Effector memory CD4-positive, alpha-beta T cell (primary cell): Measurements from ENCODE around the gene PPA1.

Experiments used
- DNase-seq, 3 donors: peaks; one replicate each; pipeline ENCODE4 v3.0.0-alpha.2; 2020
- H3K27ac ChIP-seq: 2 replicates; pipeline ENCODE4 v1.7.0; 2013; ENCODE audit warnings: mild to moderate bottlenecking, low read length, moderate library complexity; ENCODE audit not compliant: insufficient read depth, poor library complexity, severe bottlenecking
- H3K27me3 ChIP-seq: replicated peaks from 2 replicates; pipeline ENCODE4 v1.7.0; 2013; ENCODE audit warnings: mild to moderate bottlenecking, low read length; ENCODE audit not compliant: insufficient read depth, control insufficient read depth, poor library complexity, severe bottlenecking
- H3K36me3 ChIP-seq: 2 replicates; pipeline ENCODE4 v1.7.0; 2013; ENCODE audit warnings: mild to moderate bottlenecking, low read length, moderate library complexity; ENCODE audit not compliant: control insufficient read depth, insufficient read depth
- H3K4me1 ChIP-seq: 2 replicates; pipeline ENCODE4 v1.7.0; 2013; ENCODE audit warnings: low read length, mild to moderate bottlenecking; ENCODE audit not compliant: control insufficient read depth, insufficient read depth, poor library complexity, severe bottlenecking
- H3K4me3 ChIP-seq: 2 replicates; pipeline ENCODE4 v1.7.0; 2013; ENCODE audit warnings: low read length, low read depth, mild to moderate bottlenecking; ENCODE audit not compliant: insufficient read depth, poor library complexity, severe bottlenecking
- H3K9me3 ChIP-seq: 2 replicates; pipeline ENCODE4 v1.7.0; 2013; ENCODE audit warnings: mild to moderate bottlenecking, low read length, moderate library complexity; ENCODE audit not compliant: control insufficient read depth

Gene PPA1

DNA sequence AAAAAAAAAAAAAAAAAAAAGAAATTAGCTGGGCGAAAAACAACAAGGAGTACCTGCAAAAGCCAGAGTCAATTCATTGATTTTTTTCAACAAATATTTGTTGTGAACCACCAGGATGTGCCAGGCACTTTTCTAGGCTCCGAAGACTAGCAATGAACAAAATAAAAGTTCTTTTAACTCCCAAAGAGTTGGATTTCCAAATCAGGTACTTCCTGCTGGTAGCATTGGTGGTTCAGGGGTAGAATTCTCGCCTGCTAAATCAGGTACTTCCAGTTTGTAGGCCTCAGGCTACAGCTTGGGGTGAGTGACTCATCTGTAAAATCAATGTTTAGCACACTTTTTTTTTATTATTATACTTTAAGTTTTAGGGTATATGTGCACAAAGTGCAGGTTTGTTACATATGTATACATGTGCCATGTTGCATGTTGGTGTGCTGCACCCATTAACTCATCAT lies 10.9 kb downstream of the PPA1 start:
- Histone ChIP-seq H3K27me3 (no peaks in the 10 kb centered on the region), H3K36me3 (no peaks in the 10 kb centered on the region), H3K27ac (no peak overlapping the region), H3K9me3 (no peaks in the 10 kb centered on the region), H3K4me3 (no peak overlapping the region), H3K4me1 (peaks cover 3% of the 10 kb centered on the region)
- DNase-seq: no peak

DNA sequence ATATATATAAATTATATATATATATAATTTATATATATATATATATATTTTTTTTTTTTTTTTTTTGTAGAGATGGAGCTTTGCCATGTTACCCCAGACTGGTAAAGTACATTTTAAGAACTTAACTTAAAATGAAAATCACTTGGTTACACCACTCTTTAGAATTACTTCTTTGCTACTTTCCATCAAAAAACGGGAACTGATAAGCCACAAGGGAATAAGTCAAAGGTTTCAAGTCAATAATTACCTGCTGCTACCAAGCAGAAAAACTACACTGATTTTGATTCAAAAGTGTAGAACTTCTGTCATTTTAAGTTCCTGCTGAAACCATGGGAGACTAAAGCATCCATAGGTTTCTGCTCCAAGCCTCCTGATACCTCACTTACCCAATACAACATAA lies 12.2 kb downstream of the PPA1 start:
- peaks cover 3% of the 10 kb centered on the region for H3K4me1 ChIP-seq
- no peak overlapping the region for H3K27ac ChIP-seq
- H3K36me3 ChIP-seq: no peaks in the 10 kb centered on the region
- H3K4me3 ChIP-seq: no peak overlapping the region
- no peaks in the 10 kb centered on the region for H3K9me3 ChIP-seq
- no peaks in the 10 kb centered on the region for H3K27me3 ChIP-seq
- no peak for DNase-seq

DNA sequence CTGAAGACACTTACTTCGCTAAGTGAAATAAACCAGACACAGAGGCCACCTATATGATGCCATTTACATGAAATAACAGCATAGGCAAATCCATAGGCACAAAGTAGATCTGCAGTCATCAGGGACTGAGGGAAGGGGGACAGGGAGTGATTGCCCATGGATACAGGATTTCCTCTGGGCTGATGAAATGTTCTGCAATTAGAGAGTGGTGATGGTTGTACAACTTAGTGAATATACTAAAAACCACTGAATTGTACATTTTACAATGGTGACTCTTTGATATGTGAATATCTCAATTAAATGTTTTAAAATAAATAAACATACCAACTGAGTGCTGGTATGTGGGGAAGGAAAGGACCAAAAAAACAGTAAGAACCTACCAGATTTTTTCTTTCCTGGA lies 20.4 kb downstream of the PPA1 start:
- no peak for DNase-seq
- Histone ChIP-seq H3K27me3 (no peaks in the 10 kb centered on the region), H3K4me1 (no peaks in the 10 kb centered on the region), H3K36me3 (peaks cover 35% of the 10 kb centered on the region), H3K27ac (no peak overlapping the region), H3K9me3 (no peaks in the 10 kb centered on the region), H3K4me3 (no peak overlapping the region)

DNA sequence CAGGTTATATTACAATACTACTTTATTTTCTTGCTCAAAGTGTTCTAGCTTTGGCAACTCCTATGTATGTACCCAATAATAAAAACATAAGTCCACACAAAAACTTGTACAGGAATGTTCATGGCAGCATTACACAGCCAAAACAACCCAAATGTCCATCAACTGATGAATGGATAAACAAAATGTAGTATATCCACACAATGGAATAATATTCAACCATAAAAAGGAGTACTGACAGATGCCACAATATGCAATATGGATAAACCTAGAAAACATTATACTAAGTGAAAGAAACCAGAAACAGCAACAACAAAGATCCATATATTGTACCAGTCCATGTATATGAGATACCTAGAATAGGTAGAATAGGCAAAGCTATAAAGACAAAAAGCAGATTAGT lies 21.0 kb downstream of the PPA1 start:
- Histone ChIP-seq H3K4me3 (no peak overlapping the region), H3K36me3 (peaks cover 35% of the 10 kb centered on the region)

DNA sequence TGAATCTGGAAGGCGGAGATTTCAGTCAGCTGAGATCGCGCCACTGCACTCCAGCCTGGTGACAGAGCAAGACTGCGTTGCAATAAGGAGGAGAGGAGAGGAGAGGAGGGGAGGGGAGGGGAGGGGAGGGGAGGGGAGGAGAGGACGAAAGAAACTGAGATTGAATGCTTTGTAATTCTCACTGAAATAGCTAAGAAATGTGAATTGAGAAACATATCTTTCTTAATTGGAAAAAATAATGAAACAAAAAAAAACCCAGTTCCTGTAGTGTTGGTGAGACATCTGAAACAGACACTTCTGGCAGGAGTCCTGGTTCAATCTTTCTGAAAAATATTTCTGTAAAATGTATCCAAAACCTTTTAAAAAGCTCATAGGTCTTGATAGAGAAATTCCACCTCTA lies 26.5 kb downstream of the PPA1 start:
- Histone ChIP-seq H3K27me3 (no peaks in the 10 kb centered on the region), H3K4me3 (no peak overlapping the region), H3K36me3 (peaks cover 43% of the 10 kb centered on the region), H3K4me1 (no peaks in the 10 kb centered on the region), H3K9me3 (no peaks in the 10 kb centered on the region), H3K27ac (no peak overlapping the region)
- no peak for DNase-seq

More for the DNA sequence above, 21.0 kb downstream of the PPA1 start:
- no peaks in the 10 kb centered on the region for H3K9me3 ChIP-seq
- H3K4me1 ChIP-seq: no peaks in the 10 kb centered on the region
- H3K27ac ChIP-seq: no peak overlapping the region
- DNase-seq: no peak
- no peaks in the 10 kb centered on the region for H3K27me3 ChIP-seq

DNA sequence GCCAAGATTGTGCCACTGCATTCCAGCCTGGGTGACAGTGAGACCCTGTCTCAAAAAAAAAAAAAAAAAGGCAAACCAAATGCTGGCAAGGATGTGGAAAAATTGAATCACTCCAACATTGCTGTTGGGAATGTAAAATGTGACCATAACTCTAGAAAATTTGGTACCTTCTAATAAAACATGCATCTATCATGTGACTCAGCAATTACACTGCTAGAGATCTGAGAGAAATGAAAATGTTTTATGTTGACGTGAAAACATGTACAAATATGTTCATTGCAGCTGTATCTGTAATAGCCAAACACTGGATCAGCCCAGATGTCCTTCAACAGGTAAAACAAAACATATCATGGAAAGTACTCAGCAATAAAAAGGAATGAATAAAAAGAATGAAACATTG lies 32.1 kb downstream of the PPA1 start:
- Histone ChIP-seq H3K9me3 (no peaks in the 10 kb centered on the region), H3K4me3 (no peak overlapping the region), H3K4me1 (no peaks in the 10 kb centered on the region), H3K27ac (no peak overlapping the region), H3K36me3 (peaks cover 18% of the 10 kb centered on the region), H3K27me3 (no peaks in the 10 kb centered on the region)
- no peak for DNase-seq

DNA sequence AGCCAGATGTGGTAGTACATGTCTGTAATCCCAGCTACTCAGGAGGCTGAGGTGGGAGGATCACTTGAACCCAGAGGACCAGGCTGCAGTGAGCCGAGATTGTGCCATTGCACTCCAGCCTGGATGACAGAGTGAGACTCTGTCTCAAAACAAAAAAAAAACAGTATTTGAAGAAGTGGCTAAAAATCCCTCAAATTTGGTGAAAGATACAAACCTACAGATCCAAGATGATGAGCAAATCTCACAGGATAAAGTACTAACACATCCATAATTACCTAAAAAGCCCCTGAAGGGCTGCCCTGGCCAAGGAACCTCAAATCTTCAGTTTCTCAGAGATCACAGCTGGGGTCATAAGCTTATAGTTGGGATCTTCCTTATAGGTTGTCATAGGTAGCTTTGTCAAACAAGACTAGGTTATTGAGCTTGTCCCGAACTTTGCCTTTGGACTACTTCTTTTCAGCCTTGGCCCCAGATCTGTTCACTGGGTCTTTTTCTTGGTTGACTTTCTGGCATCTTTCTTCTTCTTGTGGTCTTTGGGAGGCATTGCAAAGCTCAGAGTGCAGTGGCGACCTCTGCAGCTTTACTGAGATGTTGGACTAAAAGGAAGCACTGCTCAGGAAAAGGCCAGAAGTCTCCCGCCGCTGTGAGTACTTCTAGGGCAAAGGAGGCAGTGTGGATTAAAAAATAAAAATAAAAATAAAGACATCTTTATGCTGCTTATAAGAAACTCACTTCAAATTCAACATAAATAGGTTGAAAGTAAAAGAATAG lies 34.3 kb downstream of the PPA1 start:
- H3K27me3 ChIP-seq: no peaks in the 10 kb centered on the region
- no peak overlapping the region for H3K4me3 ChIP-seq
- DNase-seq: no peak
- H3K4me1 ChIP-seq: no peaks in the 10 kb centered on the region
- no peak overlapping the region for H3K27ac ChIP-seq
- H3K9me3 ChIP-seq: no peaks in the 10 kb centered on the region
- peaks cover 9% of the 10 kb centered on the region for H3K36me3 ChIP-seq

DNA sequence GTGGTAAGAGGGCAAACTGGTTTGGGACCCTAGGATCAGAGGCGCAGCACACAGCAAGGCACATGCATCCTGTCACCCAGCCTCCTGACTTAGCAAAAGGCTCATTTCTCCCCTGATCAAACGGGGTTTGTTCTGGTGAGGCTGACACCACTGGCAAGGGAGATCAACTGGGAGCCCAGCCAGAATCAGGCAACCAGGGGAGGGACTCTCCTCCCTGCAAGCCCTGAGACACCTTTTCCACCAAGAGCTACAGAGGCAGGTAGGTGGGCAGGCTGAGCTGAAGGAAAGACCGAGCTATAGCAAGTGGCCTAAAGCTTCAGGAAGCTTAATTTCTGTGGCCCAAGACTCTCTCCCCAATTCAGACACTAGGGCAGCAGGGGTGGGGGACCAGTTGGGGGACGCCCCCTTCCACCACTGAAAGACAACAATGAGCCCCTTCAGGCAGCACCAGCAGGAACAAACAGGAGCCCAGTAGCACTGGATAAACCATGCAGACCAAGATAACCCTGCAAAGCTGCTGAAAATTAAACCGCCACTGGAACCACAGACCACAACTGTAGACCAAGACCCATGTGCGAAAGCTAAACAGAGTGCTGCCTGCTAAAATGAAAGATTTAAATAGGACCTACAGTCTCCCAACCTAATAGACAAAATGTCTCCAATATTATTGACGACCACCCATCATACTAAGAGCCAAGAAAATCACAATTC lies 35.8 kb downstream of the PPA1 start:
- H3K9me3 ChIP-seq: no peaks in the 10 kb centered on the region
- peaks cover 2% of the 10 kb centered on the region for H3K36me3 ChIP-seq
- H3K27ac ChIP-seq: no peak overlapping the region

DNA sequence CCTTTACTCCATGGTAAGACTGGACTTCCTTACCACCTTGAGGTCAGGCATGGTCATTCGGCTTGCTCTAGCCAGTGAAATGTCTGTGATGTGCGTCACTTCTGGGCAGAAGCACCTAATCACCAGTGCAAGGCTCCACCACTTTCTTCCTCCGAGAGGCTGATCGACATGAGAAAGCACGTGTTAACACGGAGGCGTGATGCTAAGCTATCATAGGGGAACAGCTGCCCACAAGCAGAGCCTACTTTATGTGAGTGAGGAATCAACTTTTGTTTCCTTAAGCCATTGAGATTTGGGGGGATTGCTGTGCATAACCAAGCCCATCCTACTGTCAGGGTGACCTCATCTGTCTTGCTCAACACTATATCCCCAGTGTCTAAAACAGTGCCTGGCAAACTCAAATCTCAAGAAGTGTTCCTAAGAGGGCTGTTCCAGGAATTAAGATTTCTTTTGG lies 39.8 kb downstream of the PPA1 start:
- Histone ChIP-seq H3K4me1 (no peaks in the 10 kb centered on the region), H3K27me3 (no peaks in the 10 kb centered on the region), H3K9me3 (no peaks in the 10 kb centered on the region), H3K36me3 (no peaks in the 10 kb centered on the region), H3K27ac (no peak overlapping the region), H3K4me3 (no peak overlapping the region)
- no peak for DNase-seq

More for the DNA sequence above, 35.8 kb downstream of the PPA1 start:
- no peaks in the 10 kb centered on the region for H3K4me1 ChIP-seq
- no peak for DNase-seq
- no peaks in the 10 kb centered on the region for H3K27me3 ChIP-seq
- H3K4me3 ChIP-seq: no peak overlapping the region

DNA sequence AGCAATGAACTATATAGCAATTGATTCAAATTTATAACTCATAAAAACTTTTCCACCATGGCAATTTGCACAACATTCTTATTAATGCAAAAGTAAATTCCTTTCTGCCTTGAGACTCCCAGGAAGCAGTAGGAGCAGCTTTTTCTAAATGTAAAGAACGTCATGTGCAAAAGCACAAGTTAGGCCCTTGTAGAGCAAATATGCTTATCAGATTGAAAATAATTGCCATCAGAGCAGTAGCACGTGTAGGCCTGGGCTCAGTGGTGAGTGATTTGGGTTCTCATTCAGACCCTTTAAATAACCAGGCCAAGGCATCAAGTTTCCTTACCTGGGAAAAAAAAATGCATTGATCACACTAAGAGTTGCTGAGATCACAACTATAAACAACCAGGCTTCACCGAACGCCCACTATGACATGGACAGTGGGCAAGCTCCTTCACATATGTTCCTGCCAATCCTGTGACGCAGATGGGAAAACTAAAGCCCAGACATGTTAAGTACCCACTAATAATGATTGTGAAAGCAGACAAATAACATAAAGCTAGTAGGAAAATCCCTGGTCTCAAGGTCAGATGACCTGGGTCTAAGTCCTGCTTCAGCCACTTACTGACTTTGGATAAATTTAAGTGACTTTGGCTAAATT lies 40.8 kb downstream of the PPA1 start:
- no peak overlapping the region for H3K4me3 ChIP-seq
- no peaks in the 10 kb centered on the region for H3K27me3 ChIP-seq
- H3K36me3 ChIP-seq: no peaks in the 10 kb centered on the region
- H3K27ac ChIP-seq: no peak overlapping the region
- no peaks in the 10 kb centered on the region for H3K4me1 ChIP-seq
- no peaks in the 10 kb centered on the region for H3K9me3 ChIP-seq
- DNase-seq: no peak
